A673 (cell line): Measurements from ENCODE around the gene ARHGAP18. TPM values are rescaled to one million over a fixed set of nuclear protein-coding genes. Genes with fewer than 3 reads are reported as not detected.

Source experiments
- BruUV-seq: library from RNA; stranded (reverse); fragments of 400-500 nt; replicated peaks from 2 replicates; lab custom pipeline; 2021; lab: Mats Ljungman, UMichigan
- CTCF ChIA-PET: fragments of 300-600 bp; sonication (Branson Sonifier 250); formaldehyde crosslinking; loops from one replicate; lab custom pipeline; 2022; ENCODE audit warnings: antibody characterized with exemption; lab: Charles Lee
- POLR2A ChIA-PET: fragments of 300-600 bp; sonication (Branson Sonifier 250); formaldehyde crosslinking; loops from one replicate; lab custom pipeline; 2022; ENCODE audit warnings: antibody characterized with exemption; ENCODE audit not compliant: low non-redundant PET; lab: Charles Lee
- DNase-seq: peaks from one replicate; pipeline ENCODE4 v3.0.0-alpha.2; 2015; ENCODE audit warnings: low spot score
- H3K27ac ChIP-seq: fragments of 200-600 bp; sonication (generic); 2 replicates; pipeline ENCODE4 v1.5.1; 2016; ENCODE audit warnings: mixed run types, low read depth, mild to moderate bottlenecking, mixed read lengths, antibody characterized with exemption, low read length; ENCODE audit not compliant: poor library complexity, severe bottlenecking
- H3K27me3 ChIP-seq: fragments of 200-600 bp; sonication (generic); replicated peaks from 2 replicates; pipeline ENCODE4 v1.6.1; 2017; ENCODE audit warnings: mixed run types, low read depth, mild to moderate bottlenecking, mixed read lengths, antibody characterized with exemption, low read length; ENCODE audit not compliant: insufficient read depth, poor library complexity
- H3K36me3 ChIP-seq: fragments of 200-600 bp; sonication (generic); 2 replicates; pipeline ENCODE4 v1.6.1; 2016; ENCODE audit warnings: mixed run types, mild to moderate bottlenecking, mixed read lengths, antibody characterized with exemption, low read length; ENCODE audit not compliant: insufficient read depth, poor library complexity, severe bottlenecking
- H3K4me1 ChIP-seq: fragments of 200-600 bp; sonication (generic); 2 replicates; pipeline ENCODE4 v1.6.1; 2017; ENCODE audit warnings: mixed run types, mild to moderate bottlenecking, mixed read lengths, antibody characterized with exemption, low read length; ENCODE audit not compliant: insufficient read depth, poor library complexity, severe bottlenecking
- H3K4me3 ChIP-seq: fragments of 200-600 bp; sonication (generic); 2 replicates; pipeline ENCODE4 v1.5.1; 2016; ENCODE audit warnings: low read depth, mixed run types, mild to moderate bottlenecking, mixed read lengths, low read length; ENCODE audit not compliant: poor library complexity, severe bottlenecking
- H3K9me3 ChIP-seq: fragments of 200-600 bp; sonication (generic); 2 replicates; pipeline ENCODE4 v1.6.1; 2016; ENCODE audit warnings: mixed run types, low read depth, mild to moderate bottlenecking, mixed read lengths, antibody characterized with exemption, low read length; ENCODE audit not compliant: poor library complexity, severe bottlenecking
- CTCF ChIP-seq: fragments of 300-800, 200-600 bp; sonication (generic); conservative IDR thresholded peaks from 2 replicates; pipeline ENCODE4 v1.5.1; 2017; ENCODE audit warnings: low read depth, mild to moderate bottlenecking, antibody characterized with exemption, low read length, moderate library complexity, mixed read lengths
- EZH2 ChIP-seq: fragments of 200-600 bp; sonication (generic); IDR thresholded peaks from 2 replicates; pipeline ENCODE4 v1.6.1; 2017; ENCODE audit warnings: borderline replicate concordance, low read depth, mild to moderate bottlenecking, mixed read lengths, antibody characterized with exemption, low read length; ENCODE audit not compliant: poor library complexity, severe bottlenecking
- intact Hi-C: fragments of 100-400 bp; cut with micrococcal nuclease; formaldehyde crosslinking; loops from one replicate; pipeline ENCODE4 v1.10.0; 2022; ENCODE audit not compliant: unreplicated experiment
- total RNA-seq: library from RNA; stranded (reverse); gene quantifications from 2 replicates; pipeline ENCODE4 v1.2.3, GENCODE V29; 2021

ARHGAP18 gene
- total RNA-seq, 1 experiment from 2014 or later, result 14.2 TPM

DNA sequence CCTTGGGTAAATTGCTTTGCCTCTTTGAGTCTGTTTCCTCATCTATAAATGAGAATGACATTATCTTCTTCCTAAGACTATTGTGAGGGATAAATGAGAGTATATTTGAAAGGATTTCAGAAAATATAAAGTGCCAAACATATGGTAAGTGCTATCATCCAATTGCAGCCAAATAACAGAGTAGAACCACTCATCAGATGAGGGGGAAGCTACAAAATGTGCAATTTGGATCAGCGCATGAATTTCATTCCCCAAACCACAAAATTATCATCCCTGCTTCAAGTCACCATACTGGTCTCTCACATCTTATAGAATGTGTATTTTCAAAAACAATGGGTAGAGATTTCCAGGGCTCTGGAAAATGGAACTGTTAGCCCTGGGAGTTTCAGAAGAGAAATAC is 158.5 kb downstream of the ARHGAP18 start:
- no peaks in the 10 kb centered on the region for H3K4me1 ChIP-seq
- H3K4me3 ChIP-seq, result no peak overlapping the region
- intact Hi-C loops, result no loop called here
- BruUV-seq, result no TSS peak
- ChIA-PET CTCF (no interaction called here), POLR2A (no interaction called here)
- no peaks in the 10 kb centered on the region for H3K36me3 ChIP-seq
- no peak overlapping the region for H3K27ac ChIP-seq
- H3K27me3 ChIP-seq, result no peaks in the 10 kb centered on the region
- H3K9me3 ChIP-seq, result no peaks in the 10 kb centered on the region
- TF ChIP-seq EZH2, result no peak
- TF ChIP-seq CTCF, result no peak
- DNase-seq, result no peak

DNA sequence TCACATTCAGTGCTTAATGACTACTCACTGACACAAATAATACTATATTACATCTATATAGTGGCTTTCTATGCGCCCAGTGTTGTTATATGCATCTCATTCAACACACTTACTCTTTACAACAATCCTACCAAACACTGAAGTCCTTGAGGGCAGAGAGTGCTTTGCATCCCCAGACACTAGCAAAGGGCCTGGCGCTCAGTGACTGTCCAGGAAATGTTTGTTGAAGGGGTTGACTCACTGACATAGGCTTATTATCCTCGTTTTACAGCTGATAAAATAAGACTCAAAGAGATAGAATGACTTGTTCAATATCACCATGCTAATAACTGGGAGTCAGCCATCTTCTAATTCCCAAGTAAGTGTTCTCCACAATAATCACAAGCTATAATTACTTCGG is 163.3 kb downstream of the ARHGAP18 start:
- intact Hi-C loops, result no loop called here
- ChIA-PET POLR2A (no interaction called here), CTCF (no interaction called here)
- H3K4me1 ChIP-seq, result no peaks in the 10 kb centered on the region
- no peak overlapping the region for H3K27ac ChIP-seq
- H3K9me3 ChIP-seq, result no peaks in the 10 kb centered on the region
- TF ChIP-seq EZH2, result no peak
- no peak for TF ChIP-seq CTCF
- H3K4me3 ChIP-seq, result no peak overlapping the region
- no TSS peak for BruUV-seq
- no peaks in the 10 kb centered on the region for H3K27me3 ChIP-seq
- no peak for DNase-seq
- no peaks in the 10 kb centered on the region for H3K36me3 ChIP-seq

DNA sequence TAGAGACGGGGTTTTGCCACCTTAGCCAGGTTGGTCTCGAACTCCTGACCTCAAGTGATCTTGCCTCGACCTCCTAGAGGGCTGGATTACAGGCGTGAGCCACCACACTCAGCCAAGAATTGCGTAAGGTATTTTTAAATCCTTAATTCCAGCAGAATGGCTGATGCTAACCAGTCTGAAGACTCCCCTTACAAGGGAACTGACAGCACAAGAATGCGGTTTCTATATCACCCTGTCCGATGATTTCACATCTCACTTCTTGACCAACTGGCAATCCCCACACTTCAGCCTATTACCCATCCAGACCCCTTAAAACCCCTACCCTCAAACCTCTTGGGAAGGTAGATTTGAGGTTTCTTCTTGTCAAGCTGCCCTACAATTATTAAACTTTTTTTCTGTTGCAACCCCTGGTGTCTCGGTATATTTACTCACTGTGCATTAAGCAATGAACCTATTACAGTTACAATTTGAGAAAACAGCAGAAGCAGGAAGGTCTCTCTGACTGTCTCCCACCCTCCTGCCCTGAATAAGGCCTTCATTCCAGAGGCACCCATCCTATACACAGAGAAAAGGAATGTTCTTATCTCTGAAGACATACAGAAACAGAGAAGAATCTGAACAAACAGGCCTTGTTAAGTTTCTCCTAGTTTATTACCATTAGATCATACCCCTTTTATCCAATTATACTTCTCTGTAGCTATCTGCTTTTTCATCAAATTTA is 164.9 kb downstream of the ARHGAP18 start:
- CTCF ChIA-PET, result no interaction called here
- Histone ChIP-seq H3K36me3 (no peaks in the 10 kb centered on the region), H3K9me3 (no peaks in the 10 kb centered on the region), H3K27me3 (no peaks in the 10 kb centered on the region), H3K4me1 (no peaks in the 10 kb centered on the region), H3K4me3 (no peak overlapping the region), H3K27ac (no peak overlapping the region)
- no peak for TF ChIP-seq EZH2
- TF ChIP-seq CTCF, result no peak
- no TSS peak for BruUV-seq
- POLR2A ChIA-PET, result no interaction called here
- DNase-seq, result no peak
- intact Hi-C loops, result no loop called here
